Smooth muscle cell of trachea (primary cell): Measurements from ENCODE around the gene NRG3. TPM values are rescaled to one million over a fixed set of nuclear protein-coding genes. Genes with fewer than 3 reads are reported as not detected.

Experiments used
- total RNA-seq: library from RNA; depleted of rRNA; stranded (reverse); fragments of >200 nt; gene quantifications from 2 replicates; pipeline ENCODE4 v1.2.1, GENCODE V29; 2014

NRG3 gene
- total RNA-seq = under 0.01 TPM in 1 of 2 replicates, not detected in the other

GRCh38 chr10:81874875-81875466 lies at the start of gene NRG3:
Gene NRG3 (plus strand): TSS chr10:81875194.

